ENCODE results near the gene PPM1J.
A peak's percentile ranks its signal among the peaks of the same experiment; 100 is the strongest.

Gene PPM1J

DNA sequence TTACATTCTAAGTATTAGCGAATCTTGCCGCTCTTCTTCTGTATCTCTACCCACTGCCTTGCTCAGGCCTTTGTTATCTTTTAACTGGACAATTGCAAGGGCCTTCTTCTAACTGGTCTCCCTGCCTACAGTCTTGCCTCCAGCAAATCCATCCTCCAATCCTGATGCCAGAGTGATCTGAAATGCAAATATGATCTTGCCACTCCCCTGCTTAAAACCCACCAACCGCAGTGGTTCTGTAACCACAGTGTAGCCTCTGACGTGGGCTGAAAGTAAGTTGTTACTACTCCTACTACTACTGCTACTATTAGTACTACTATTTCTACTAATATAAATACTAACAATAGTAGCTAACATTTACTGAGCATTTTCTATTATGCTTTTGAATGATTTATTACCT lies 28.3 kb downstream of the PPM1J start:
- no peak for DNase-seq

DNA sequence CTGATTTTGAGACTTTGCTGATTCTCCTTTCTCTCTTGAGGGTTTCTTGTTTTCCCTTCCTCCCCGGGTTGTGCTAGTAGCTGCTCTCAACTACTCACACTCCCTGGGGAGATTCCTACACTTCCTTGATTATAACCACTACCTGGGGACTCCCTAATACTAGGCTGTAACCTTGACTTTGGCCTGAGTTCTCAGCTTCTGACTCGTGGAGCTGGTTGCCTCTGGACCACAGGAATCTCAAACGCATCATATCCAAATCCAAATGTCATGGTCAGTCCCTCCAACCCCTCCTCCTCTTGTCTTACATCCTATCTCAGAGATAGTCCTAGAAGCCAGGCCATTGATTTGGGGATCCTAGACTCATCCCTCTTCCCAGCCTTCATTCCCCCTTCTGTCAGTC lies 28.7 kb downstream of the PPM1J start:
- no peak for DNase-seq

DNA sequence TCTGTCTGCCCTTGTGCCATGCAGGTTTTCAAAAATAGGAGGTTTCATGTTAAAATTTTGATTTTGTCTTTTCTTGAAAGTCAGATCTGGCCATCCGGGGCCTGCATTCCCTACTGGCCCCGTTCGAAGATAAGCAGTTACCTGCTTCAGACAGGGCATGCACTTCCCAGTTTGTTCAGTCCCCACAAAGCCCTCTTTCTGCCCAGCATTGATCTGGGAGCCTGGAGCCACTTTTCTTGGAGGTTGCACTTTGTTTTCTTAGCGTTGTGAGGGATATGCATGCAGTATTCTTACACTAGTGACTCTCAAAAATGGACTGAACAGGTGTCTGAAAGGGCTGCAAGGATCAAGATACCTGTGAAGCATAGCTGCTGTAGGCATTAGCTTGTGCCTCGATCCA lies 29.2 kb downstream of the PPM1J start:
- DNase-seq: no peak

DNA sequence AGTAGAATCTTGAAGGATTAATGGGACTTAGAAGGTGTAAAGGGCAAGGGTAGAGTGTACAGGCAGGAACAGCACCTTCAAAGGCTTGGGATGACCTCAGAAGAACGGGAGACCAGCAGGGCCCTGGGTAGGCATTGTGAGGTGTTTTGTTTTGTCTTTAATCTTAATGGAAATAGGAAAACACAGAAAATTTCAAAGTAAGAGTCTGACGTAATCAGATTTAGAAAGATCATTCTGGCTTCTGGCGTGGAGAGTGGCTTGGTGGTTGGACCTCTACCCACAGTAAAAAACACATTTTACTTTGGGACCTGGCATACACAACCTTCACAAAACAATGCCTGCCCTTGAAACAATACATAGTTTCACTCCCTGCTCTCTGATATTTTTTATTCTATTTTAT lies 36.5 kb downstream of the PPM1J start:
- no peak for DNase-seq

DNA sequence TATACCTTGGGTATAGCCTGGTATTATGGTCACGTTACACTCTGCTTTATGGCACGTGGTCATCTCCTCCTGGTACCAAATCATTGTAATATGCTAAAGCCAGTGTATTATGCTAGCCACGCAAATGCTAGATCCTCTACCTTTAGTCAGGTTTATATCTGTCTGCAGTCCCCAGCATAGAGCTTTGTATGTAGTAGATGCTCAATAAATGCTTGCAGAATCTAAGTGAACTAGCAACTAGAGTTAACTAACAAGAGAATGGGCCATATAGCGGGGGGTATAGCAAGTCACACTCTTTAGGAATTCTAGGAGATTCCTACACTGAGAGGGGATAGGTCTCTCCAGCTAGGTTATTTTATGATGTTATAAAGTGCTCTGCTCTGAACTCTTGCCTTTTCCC lies 37.6 kb downstream of the PPM1J start:
- no peak for DNase-seq

DNA sequence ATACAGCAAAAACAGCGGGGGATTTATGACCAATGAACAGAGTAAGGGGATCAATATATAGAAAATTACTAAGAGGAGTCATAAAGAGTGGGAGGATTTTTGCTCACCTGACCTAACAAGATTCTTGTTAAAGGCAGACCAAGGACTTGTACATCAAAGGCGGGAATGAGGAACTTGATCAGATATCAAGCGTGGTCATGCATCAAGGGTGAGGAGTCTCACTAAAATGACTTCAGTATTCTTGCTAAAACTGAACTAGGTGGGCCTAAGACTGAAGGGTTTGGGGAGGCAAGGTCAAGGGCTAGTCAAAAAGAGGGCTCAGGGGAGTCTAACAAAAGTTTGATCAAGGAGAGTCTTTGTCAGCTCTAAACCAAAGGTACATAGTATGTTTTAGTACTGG lies 38.6 kb downstream of the PPM1J start:
- DNase-seq: no peak

DNA sequence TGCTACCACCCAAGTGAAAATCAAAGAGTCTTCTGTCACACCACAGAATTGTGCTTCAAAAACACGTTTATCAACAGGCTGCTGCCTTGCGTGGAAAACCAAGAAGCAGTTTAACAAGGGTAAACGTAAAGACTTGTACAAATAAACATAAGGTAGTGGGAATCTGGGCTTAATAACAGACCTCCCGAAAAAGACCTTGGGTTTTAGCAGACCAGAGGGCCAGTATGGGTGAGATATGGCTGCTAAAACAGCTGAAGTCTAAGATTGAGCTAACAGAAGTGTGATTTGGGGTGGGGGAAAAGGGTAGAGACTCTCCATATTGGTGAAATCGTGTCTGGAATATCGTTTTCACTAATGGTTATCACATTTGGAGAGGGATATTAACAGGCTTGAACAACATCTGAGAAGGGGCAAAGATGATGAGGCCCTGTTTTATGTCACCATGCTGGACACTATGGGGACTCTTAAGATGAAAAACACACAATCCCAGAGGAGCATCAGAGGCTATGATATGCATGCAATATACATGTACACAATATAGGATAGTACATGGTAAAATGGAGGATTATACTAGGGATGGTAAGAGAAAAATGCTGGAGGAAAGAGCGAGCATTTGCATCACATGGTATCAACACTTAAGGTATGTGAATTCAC lies 39.3 kb downstream of the PPM1J start:
- DNase-seq: no peak

DNA sequence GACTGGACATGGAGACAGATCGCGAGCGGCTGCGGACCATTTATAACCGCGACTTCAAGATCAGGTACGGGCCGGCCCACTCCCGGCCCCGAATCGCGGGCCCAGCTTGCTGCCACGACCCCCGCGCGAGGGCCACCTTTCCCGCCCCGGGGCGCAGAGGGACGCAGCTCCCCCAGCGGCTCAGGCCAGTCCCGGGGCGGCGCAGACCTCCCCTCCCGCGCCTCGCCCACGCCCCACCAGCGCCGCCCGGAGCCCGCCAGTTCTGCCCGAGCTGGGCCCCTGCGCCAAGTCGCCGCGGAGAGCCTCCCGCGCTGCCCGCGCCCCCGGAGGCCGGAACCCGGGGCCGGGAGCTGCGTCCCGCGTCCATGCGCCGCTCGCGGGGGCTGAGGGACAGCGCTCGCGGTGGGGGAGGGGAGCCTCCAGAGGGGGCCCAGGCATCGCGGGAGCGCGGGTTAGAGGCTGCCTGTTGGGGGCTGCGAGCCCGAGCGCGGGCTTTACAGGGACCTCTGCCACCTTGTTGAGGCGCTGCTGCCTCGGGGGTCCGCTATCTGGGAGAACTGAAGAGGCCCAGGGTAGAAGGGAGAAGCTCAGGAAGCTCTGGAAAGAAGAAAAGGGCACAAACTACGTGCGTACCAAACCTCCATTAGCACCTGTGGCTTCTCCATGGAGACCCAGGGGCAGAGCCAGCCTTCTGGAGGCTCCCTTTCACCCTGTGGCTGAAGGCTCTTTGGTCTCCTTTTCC lies 40.0 kb downstream of the PPM1J start:
- DNase-seq: peak; percentile 75

DNA sequence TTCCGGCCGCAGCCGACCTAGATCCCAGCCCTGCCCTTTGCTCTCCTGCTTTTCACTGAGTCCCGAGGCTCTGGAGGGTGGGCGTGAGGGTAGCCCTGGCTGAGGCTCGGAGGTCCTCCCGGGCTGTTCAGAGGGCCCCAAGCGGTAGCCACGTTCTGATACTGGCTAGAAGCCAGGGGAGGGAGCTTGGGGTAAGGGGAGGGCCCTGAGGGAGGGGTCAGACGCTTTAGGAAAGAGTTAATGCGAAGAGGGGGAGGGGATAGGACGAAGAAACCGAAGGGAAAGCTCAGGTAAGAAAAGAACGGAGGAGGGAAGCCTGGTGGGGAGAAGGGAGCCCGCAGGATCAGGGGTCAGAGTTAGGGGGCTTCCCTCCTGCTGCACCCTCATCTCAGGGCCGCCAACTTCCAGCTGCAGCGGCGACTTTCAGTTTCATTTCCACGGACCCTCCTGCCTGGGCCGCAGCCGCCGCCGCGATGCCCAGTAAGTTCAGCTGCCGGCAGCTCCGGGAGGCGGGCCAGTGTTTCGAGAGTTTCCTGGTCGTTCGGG lies 40.6 kb downstream of the PPM1J start, which contains the start of gene MOV10:
MOV10 (plus strand) TSS at position 220 of the 546 bp plus-strand sequence; CDS start at position 474, 254 bp downstream.
- peak; percentile 83 for DNase-seq

DNA sequence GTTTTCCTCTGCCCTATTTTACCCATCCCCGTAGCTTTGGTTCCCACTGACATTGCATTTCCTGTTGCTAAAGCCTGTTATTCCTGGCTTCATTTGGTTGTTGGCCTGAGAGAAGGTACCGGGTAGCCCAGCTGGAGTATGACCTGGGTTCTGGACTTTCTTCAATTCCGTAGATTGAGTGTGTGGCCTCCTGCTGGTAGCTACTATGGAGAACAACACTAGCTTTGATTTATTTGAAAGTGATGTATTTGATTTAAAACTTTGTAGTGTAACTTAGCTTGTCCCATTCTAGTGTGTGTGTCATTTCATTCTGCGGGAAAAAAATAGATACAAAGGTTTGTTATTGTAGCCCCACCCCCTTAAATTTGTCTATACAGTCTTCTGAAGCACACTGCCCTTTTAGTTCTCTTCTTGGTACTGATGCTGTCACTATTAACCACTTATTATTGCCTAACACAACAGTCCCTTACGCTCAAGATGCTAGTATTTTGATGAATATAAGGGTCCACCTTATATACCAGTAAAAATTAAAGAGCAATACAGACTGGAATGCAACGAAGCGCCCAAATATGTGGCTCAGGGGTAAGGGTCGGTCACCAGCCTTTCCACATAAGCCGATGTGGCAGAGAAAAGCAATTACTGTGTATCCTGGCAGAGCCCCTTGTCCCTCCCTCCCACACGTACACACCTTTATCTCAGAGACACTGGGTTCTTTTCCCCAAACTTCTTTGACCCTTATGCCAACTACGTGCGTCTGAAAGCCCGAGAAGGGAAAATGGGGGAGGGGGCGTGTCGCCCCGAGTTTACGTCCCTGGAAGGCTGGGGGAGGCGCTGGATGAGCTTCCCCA lies 41.3 kb downstream of the PPM1J start:
- no peak for DNase-seq

DNA sequence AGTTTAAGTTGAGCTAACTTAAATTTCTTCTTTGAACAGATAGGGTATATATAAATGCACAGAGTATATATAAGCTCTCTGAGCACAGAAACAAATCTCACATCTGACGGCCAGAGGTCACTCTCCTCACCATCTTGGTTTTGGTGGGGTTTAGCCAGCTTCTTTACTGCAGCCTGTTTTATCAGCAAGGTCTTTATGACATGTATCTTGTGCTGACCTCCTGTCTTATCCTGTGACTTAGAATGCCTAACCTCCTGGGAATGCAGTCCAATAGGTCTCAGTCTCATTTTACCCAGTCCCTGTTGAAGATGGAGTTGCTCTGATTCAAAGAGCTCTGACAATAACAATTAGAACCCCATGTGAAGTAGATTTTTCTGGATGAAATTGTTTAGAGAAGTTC lies 42.3 kb downstream of the PPM1J start:
- DNase-seq: no peak

DNA sequence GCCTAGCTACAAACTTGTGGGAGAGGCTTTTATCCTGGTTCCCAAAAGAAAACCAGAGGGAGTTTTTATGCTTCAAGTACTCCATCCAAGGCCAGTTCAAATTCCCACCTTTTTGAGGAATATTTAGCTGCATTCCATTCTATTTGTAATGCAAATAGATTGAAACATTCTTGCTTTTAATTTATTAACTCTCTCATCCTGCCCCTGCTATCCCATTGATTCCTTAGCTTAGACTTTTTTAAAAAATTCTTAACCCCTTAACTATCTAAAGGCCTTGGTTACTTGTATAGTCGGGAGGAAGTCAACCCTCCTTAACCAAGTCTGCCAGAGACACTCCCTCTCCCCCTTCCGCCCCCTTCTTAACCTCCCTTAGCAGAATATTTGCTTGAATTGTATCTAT lies 43.1 kb downstream of the PPM1J start:
- no peak for DNase-seq

DNA sequence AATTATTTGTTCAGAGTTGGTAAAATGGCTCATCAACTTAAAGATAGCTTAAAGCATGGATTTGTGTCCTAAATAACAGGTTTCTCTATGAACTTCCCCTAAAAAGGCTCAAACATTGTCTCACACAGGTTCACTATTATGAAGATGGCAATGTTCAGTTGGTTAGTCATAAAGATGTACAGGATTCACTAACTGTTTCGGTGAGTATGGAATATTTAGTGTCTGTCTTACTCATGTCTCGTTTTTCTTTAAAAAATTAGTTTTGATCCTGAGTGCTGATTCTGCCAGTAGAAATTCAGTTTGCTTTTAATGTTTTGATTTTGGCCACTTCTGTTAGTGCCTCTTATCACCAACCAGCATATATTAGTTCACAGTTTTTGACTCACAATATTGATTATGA lies 48.2 kb downstream of the PPM1J start:
- no peak for DNase-seq

DNA sequence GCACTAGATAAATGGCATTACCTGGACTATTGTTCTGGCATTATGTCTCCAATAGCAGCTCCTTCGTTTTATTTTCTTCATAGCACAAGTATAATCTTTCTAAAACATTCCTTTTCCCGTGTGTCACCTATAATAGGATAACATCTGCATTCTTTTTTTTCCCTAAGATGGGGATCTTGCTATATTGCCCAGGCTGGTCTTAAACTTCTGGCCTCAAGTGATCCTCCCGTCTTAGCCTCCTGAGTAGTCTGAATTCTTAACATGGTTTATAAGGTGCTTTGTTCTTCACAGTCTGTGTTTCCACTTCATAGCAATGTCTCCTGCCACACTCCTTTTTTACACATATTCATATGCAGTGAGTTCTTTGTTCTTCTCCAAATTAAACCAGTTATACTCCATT lies 49.3 kb downstream of the PPM1J start:
- no peak for DNase-seq

Data from activated CD8-positive, alpha-beta memory T cell treated with anti-CD3 and anti-CD28 coated beads, Interleukin-2, amount 50 U/mL, for 48 hours (primary cell).